HG02870 (cell line): ENCODE results near the gene ACTR3C.

Source experiments
- ATAC-seq: cut with Tn5 transposase; IDR thresholded peaks from one replicate; pipeline ENCODE4 v1.9.1; 2021; ENCODE audit warnings: mild to moderate bottlenecking, moderate library complexity; ENCODE audit not compliant: unreplicated experiment

The ACTR3C gene

GRCh38 chr7:150359622-150360362 is 36.4 kb upstream of the ACTR3C start:
- no peak for ATAC-seq

DNA sequence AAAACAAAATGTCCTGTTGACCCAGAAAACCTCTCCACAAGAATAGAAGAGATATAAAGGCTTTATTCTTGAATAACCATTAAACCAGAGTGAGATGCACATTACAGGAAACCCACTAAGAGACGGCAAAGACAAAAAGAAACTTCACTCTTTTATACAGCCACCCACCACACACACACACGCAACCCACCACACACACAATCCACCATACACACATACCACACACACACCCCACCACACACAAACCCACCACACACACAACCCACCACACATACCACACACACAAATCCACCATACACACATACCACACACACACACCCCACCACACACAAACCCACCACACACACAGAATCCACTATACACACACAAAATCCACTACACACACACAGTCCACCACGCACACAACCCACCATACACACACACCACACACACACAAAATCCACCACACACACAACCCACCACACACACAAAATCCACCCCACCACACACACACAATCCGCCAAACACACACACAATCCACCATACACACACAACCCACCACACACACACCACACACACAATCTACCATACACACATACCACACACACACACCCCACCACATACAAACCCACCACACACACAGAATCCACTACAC is 35.8 kb upstream of the ACTR3C start:
- ATAC-seq: no peak

DNA sequence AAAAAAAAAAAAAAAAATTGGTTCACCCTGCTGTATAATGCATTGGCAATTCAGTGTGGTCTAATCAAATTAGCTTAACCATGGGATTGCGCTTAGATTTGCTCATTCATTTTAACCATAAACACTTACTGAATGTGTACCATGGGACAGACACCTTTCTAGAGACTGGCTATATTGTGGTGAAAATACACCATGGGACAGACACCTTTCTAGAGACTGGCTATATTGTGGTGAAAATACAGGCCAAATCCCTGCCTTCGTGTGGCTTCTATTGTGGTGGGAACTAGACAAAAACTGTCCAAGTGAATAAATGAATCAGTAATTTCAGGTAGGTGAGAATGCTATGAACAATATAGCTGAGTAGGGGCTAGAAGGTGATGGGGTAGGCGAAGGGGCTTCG is 35.1 kb upstream of the ACTR3C start:
- ATAC-seq: no peak

DNA sequence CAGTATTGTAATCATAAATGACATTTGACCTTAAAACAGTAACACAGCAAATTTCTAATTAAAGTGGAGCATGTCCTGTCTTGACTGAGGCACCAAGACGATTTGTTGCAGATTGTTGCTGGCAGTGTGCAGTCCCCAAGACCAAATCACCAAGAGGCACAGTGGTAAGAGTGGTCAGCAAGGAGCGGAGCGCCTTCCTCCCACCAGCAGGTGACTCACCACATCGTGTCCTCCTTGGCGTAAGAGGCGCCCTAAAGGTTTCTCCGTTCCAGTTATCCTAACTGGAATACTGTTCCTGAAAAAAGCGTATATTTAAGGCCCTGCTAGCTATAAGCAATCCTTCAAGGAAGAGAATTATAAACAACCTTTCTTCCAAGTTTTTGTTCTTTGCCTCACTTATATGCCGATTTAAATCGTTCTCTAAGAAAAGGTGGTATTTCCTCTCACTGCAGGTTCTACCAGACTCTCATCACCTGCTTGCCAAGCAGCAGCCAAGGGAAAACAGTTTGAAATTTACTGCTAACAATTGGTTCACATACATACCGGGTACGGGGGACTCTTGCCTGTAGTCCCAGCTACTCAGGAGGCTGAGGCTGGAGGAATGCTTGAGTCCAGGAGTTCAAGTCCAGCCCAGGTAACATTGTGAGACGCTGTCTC is 34.6 kb upstream of the ACTR3C start:
- no peak for ATAC-seq

- ATAC-seq: peak; percentile 54
These were observed 33.9 kb upstream of the ACTR3C start for GRCh38 chr7:150357270-150357669.

- no peak for ATAC-seq
These were observed 33.0 kb upstream of the ACTR3C start for GRCh38 chr7:150356265-150356897.

- ATAC-seq: no peak
These were observed 32.3 kb upstream of the ACTR3C start for GRCh38 chr7:150355666-150356059.

DNA sequence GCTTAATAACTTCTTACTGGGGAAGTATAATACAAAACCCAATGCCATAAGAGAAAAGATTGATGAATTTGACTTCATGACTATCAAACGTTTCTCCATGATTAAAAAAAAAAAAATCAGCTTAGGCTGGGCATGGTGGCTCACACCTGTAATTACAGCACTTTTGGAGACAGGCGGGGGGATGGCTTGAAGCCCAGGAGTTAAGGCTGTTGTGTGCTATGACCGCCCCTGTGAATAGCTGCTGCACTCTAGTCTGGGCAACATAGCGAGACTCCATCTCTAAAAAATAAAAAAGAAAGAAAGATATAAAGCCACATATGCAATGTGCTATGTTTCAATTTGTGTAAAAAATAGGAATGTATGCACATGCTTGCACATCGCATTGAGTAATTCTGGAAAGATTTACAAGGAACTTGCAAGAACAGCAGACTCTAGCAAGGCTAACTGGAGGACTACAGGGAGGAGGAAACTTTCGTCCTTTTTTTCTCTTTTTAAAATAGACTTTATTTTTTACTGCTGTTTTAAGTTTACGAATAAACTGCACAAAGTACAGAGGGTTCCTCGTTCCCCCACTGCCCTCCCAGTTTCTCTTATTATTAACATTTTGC is 28.3 kb upstream of the ACTR3C start:
- ATAC-seq: no peak

- no peak for ATAC-seq
These were observed 23.6 kb upstream of the ACTR3C start for GRCh38 chr7:150346922-150347321.

DNA sequence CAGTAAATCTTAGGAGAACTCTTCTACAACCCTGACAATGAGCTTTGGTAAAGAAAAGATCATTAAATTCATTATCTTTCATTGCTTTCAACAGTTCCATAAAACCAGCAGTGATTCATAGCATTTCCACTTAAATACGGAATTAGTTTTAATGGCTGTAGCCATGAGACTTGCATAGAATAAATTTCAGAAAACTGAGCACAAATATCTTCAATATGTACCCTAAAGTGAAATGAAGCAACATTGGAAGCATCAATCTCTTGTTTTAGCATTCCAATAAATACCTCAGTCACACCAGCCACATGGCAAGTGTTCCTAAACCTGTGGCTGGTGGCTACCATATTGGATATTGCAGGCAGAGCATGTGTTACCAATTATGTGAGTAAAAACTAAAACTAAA is 21.7 kb upstream of the ACTR3C start:
- ATAC-seq: no peak

DNA sequence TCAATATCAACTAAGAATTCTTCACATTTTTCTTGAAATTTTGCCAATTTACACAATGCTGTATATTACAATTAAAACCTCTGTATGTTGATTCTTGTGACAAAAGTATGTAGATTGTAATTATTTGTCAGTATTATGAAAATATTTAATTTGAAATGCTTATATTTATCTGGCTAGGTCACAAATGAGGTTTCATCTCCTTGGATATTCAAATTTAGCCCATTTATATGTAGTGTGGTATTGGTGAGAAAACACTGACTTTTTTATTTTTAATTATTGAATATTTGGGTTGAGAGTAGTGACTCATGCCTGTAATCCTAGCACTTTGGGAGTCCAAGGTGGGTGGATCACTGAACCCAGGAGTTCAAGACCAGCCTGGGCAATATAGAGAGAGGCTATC is 21.0 kb upstream of the ACTR3C start:
- ATAC-seq: no peak

GRCh38 chr7:150343225-150343624 is 19.9 kb upstream of the ACTR3C start:
- ATAC-seq: no peak

- no peak for ATAC-seq
These were observed 18.7 kb upstream of the ACTR3C start for GRCh38 chr7:150342121-150342408.

DNA sequence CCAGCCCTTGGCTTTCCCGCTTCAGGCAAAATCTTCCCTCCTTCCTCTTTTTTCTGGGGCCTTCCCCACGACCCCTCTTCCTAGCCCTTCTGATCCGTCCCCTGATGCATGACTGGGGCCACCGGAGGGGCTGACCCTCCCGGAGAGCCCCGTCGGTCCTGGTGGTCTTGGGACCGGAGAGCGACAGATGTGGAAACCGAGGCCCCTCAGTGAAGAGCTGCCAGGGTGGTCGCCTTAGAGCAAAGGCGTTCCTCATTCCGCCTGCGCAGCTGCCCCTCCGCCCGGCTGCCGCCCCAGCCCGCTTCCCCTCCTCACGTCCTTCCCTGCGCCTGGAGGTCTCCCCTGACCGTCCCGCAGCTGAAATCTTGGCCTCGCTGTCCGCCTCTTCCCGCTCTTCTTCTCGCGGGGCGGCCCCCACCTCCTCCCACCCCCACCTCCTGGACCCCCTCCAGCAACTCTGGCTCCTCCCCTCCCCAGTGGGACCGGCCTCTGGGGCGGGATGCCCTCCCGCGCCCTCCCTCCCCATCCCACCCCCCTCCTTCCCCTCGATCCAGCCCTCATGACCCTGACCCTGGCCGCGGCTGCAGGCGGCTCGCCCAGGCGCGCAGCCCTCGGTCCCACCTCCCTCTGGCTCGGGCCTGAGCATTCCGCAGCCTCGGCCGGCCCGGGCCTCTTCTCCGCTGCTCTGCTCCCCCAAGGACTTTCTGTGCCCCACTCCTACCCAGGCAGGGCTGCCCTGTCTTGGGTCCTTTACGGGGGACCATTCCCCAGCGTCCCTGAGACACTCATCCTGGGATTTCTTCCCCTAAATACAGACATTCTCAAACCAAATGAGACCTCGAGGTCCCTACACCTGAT is 18.1 kb upstream of the ACTR3C start, which contains the start of gene RARRES2:
RARRES2 (minus strand) TSS at position 367 of the 858 bp plus-strand sequence. CDS start 1,020 bp downstream, outside the sequence.
- ATAC-seq: no peak

- no peak for ATAC-seq
These were observed 17.5 kb upstream of the ACTR3C start for GRCh38 chr7:150340875-150341262.

DNA sequence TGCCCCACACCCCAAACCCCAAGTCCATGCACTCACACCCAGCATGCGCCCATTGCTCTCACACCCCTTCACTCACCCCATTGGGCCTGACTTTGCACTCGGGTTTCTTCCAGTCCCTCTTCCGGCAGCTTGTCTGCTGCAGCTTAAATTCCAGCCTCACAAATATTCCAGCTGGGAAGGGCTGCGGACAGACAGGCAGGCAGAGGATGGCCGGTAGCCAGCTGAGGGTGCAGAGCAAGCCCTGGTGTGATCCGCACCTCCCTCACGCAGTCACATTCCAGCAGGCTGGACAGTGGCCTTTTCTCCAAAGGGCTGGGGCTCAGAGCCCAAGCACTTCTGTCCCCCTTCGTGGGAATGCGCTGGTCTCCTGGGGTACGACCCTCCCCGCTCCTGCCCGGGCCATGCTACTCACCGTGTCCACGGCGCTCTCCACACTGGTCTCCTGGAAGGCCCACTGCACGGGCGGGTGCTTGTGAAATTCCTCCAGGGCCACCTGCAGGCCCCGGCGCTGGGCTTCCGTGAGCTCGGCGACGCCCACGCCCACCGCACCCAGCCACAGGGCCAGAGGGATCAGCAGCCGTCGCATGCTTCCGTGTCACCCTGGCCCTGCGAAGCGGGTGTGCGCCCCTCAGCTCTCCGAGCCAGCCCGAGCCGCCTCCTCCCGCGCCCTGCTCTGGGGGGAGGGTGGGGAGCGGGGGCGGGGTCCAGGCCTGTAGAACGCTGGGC is 16.8 kb upstream of the ACTR3C start:
- ATAC-seq: no peak

GRCh38 chr7:150339409-150339809 is 16.1 kb upstream of the ACTR3C start:
- no peak for ATAC-seq

- ATAC-seq: no peak
These were observed 15.0 kb upstream of the ACTR3C start for GRCh38 chr7:150338166-150338829.

DNA sequence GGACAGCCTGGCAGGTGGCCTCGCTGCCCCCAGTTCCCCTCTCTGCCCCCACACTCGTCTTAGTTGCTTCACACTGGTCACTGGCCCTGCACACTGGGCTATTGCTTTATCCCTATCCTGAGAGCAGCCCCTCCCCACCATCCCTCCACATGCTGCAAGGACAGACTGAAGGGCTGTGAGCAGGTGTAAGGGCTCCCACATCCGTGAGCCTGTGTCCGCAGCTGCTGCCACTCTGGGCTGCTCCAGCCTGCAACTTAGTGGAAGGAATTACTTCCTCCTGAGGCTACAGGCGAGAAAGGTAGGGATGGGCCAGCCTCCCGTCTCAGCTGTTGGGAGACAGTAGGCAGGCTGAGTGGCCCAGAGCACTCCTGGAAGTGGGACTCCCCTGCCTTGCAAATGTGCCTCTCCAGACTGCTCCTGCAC is 14.3 kb upstream of the ACTR3C start:
- no peak for ATAC-seq
